ENCODE data around the gene RANBP17. TPM values are rescaled to one million over a fixed set of nuclear protein-coding genes. Genes with fewer than 3 reads are reported as not detected.

Gene RANBP17
- total RNA-seq, 2 donors from 2014 or later = 26.6 to 28.0 TPM

DNA sequence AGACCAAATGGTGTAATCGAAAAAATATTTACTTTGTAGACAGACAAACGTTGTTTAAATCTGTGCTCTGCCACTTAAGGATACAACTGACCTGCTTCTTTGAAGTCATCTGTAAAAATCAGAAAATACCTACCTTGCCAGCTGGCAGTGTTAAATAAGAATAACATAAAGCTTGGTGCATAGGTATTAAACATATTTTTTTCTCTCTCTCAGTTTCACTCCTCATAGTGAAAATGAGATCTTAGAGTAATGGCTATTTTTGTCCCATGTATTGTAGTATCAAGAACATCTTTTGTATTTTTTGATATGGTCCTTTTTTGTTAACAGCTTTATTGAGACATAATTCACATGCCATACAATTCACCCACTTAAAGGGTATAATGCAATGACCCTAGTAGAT, 17.9 kb upstream of the RANBP17 start:
- no peak overlapping the region for H3K27ac ChIP-seq (ENCODE audit: low read depth, low read length)
- H3K4me3 ChIP-seq (ENCODE audit: low read length) = no peak overlapping the region
- no peak for DNase-seq
- Mint-ChIP-seq H3K4me3 (no peak overlapping the region), H3K4me1 (no peaks in the 10 kb centered on the region), H3K27me3 (ENCODE audit: insufficient read depth) (peaks cover 2% of the 10 kb centered on the region), H3K27ac (no peak overlapping the region), H3K9me3 (no peaks in the 10 kb centered on the region), H3K36me3 (ENCODE audit: low read depth) (no peaks in the 10 kb centered on the region)
- WGBS, 2 experiments (ENCODE audit: insufficient coverage in 1 of 2, insufficient read length in 1 of 2) = 85 to 100% methylated on average over 2 of the region's 2 CpGs
- no peak for TF ChIP-seq CTCF (conservative IDR thresholded peaks at IDR 0.05)
- no peaks in the 10 kb centered on the region for H3K4me1 ChIP-seq (ENCODE audit: control insufficient read depth, insufficient read depth, low read length)
- H3K27me3 ChIP-seq (ENCODE audit: control insufficient read depth, insufficient read depth, low read length, poor library complexity, severe bottlenecking) = no peaks in the 10 kb centered on the region
- H3K9ac ChIP-seq (ENCODE audit: extremely low read depth, low read length, poor library complexity, severe bottlenecking) = no peak overlapping the region
- H3K9me3 ChIP-seq (ENCODE audit: control insufficient read depth, low read length) = no peaks in the 10 kb centered on the region
- no peaks in the 10 kb centered on the region for H3K36me3 ChIP-seq (ENCODE audit: control insufficient read depth, insufficient read depth, low read length)

GRCh38 chr5:170844651-170845050, 17.2 kb upstream of the RANBP17 start:
- 68 to 75% methylated on average over 2 of the region's 2 CpGs for WGBS, 2 experiments (ENCODE audit: insufficient coverage in 1 of 2, insufficient read length in 1 of 2)
- no peak overlapping the region for H3K9ac ChIP-seq (ENCODE audit: extremely low read depth, low read length, poor library complexity, severe bottlenecking)
- no peaks in the 10 kb centered on the region for H3K27me3 ChIP-seq (ENCODE audit: control insufficient read depth, insufficient read depth, low read length, poor library complexity, severe bottlenecking)
- no peaks in the 10 kb centered on the region for H3K4me1 ChIP-seq (ENCODE audit: control insufficient read depth, insufficient read depth, low read length)
- no peak for DNase-seq
- TF ChIP-seq CTCF (conservative IDR thresholded peaks at IDR 0.05) = no peak
- H3K4me3 ChIP-seq (ENCODE audit: low read length) = no peak overlapping the region
- Mint-ChIP-seq H3K4me1 (no peaks in the 10 kb centered on the region), H3K27ac (no peak overlapping the region), H3K9me3 (no peaks in the 10 kb centered on the region), H3K4me3 (no peak overlapping the region), H3K36me3 (ENCODE audit: low read depth) (no peaks in the 10 kb centered on the region), H3K27me3 (ENCODE audit: insufficient read depth) (peaks cover 2% of the 10 kb centered on the region)
- H3K36me3 ChIP-seq (ENCODE audit: control insufficient read depth, insufficient read depth, low read length) = no peaks in the 10 kb centered on the region
- H3K9me3 ChIP-seq (ENCODE audit: control insufficient read depth, low read length) = no peaks in the 10 kb centered on the region
- H3K27ac ChIP-seq (ENCODE audit: low read depth, low read length) = no peak overlapping the region

- Histone ChIP-seq H3K4me3 (ENCODE audit: low read length) (no peak overlapping the region), H3K9me3 (ENCODE audit: control insufficient read depth, low read length) (no peaks in the 10 kb centered on the region), H3K36me3 (ENCODE audit: control insufficient read depth, insufficient read depth, low read length) (no peaks in the 10 kb centered on the region), H3K27ac (ENCODE audit: low read depth, low read length) (no peak overlapping the region), H3K9ac (ENCODE audit: extremely low read depth, low read length, poor library complexity, severe bottlenecking) (no peak overlapping the region), H3K27me3 (ENCODE audit: control insufficient read depth, insufficient read depth, low read length, poor library complexity, severe bottlenecking) (no peaks in the 10 kb centered on the region), H3K4me1 (ENCODE audit: control insufficient read depth, insufficient read depth, low read length) (no peaks in the 10 kb centered on the region)
- H3K27me3 Mint-ChIP-seq (ENCODE audit: insufficient read depth) = peaks cover 2% of the 10 kb centered on the region
- no peak overlapping the region for H3K4me3 Mint-ChIP-seq
- TF ChIP-seq CTCF (conservative IDR thresholded peaks at IDR 0.05) = no peak
- H3K36me3 Mint-ChIP-seq (ENCODE audit: low read depth) = no peaks in the 10 kb centered on the region
- no peaks in the 10 kb centered on the region for H3K4me1 Mint-ChIP-seq
- H3K9me3 Mint-ChIP-seq = no peaks in the 10 kb centered on the region
- H3K27ac Mint-ChIP-seq = no peak overlapping the region
- no peak for DNase-seq
Measured at GRCh38 chr5:170846416-170846815, 15.4 kb upstream of the RANBP17 start.
